ENCODE data around the gene CCDC102A. TPM values are rescaled to one million over a fixed set of nuclear protein-coding genes. Genes with fewer than 3 reads are reported as not detected.

CCDC102A gene
- total RNA-seq, 1 experiment from 2014 or later = 22.2 TPM

DNA sequence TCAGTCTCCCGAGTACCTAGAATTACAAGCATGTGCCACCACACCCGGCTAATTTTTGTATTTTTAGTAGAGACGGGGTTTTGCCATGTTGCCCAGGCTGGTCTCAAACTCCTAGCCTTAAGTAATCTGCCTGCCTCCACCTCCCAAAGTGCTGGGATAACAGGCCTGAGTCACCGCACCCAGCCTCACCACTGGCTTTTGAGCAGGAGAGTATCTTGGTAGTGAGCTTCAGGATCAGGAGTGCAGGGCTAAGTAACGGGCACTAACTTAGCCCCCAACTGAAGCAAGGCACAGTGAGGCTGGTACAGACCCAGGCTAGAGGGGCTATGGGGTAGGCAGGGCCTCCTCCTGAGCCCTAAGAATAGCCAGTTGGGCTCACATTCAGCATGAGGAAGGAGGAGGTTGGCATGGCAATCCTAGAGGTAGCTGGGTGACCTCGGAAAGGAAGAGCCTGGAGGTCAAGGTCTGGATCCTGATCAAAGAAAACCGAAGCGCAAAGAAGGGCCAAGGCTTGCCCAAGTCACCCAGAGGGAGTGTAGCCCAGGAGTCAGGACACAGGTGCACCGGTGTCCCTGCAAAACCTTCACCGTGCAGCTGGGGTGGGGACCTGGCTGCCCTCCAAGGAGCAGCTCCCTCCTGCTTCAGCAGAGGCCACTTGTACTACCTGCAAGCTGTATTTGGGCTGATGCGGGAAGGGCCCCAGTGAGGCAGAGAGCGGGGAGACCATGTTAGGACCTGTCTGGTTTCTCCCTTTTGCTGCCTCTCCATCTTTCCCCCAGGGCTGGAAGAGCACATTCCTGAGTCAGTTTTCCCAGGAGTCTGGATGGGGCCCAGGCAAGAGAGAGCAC, 4.8 kb upstream of the CCDC102A start:
- no peak for DNase-seq (ENCODE audit: low read depth)
- in situ Hi-C loops (cut with HindIII; ENCODE audit: low pct_unique_long_range_greater_than_20kb, low sequenced_read_pairs) = no loop called here

DNA sequence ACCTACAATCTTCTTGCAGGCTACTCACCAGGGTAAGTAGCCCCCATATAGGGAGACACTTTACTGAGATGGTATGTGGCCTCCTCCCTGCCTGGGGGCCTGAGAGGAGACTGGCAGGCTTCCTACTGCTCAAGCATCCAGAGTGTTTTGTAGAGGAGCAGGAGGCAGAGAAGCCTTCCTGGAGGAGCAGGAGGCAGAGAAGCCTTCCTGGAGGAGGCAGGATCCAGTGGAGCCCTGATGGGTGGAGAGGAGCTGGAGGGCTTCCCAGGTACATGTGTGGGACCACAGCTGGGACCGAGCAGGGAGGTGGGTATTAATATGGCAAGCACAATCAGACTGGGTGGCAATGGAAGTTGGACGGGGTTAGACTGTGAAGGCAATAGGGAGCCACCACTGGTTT, 4.0 kb upstream of the CCDC102A start:
- in situ Hi-C loops (cut with HindIII; ENCODE audit: low pct_unique_long_range_greater_than_20kb, low sequenced_read_pairs) = no loop called here
- no peak for DNase-seq (ENCODE audit: low read depth)

DNA sequence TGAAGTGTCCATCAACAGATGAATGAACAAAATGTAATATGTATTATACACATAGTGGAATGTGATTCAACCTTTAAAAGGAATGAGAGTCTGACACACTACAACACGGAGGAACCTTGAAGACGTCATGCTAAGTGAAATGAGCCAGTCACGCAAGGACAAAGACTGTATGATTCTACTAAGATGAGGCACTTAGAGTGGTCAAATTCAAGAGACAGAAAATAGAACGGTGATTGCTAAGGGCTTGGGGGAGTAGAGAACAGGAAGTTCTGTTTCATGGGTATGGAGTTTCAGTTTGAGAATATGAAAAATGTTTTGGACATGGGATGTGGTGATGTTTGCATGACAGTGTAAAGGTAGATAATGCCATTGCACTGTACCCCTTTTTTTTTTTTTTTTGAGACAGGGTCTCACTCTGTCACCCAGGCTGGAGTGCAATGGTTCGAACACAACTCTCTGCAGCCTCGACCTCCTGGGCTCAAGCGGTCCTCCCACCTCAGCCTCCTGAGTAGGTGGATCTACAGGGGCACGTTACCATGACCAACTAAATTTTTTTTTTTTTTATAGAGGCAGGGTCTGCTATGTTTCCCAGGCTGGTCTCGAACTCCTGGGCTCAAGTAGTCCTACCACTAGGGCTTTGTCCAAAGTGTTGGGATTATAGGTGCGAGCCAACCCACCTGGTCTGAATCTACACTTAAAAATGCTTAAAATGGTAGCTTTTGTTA, 2.9 kb upstream of the CCDC102A start:
- in situ Hi-C loops (cut with HindIII; ENCODE audit: low pct_unique_long_range_greater_than_20kb, low sequenced_read_pairs) = no loop called here
- DNase-seq (ENCODE audit: low read depth) = no peak

DNA sequence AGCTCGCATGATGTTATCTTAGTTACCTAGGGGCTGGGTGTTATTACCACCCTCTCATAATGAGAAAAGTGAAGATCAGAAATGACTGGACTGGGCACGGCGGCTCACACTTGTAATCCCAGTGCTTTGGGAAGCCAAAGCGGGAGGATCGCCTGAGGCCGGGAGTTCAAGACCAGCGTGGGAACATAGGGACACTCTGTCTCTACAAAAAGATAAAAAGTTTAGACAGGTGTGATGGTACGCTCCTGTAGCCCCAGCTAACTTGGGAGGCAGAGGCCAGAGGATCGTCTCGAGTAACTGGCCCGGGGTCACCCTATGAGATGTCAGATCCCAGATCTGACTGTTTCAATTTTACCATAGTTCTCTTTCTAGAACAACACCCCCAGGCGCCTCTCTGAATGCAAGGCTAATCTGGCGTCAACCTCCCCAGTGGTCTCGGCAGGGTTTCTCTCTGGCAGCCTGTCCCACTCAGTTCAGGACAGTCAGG, 1.9 kb upstream of the CCDC102A start:
- in situ Hi-C loops (cut with HindIII; ENCODE audit: low pct_unique_long_range_greater_than_20kb, low sequenced_read_pairs) = no loop called here
- no peak for DNase-seq (ENCODE audit: low read depth)

DNA sequence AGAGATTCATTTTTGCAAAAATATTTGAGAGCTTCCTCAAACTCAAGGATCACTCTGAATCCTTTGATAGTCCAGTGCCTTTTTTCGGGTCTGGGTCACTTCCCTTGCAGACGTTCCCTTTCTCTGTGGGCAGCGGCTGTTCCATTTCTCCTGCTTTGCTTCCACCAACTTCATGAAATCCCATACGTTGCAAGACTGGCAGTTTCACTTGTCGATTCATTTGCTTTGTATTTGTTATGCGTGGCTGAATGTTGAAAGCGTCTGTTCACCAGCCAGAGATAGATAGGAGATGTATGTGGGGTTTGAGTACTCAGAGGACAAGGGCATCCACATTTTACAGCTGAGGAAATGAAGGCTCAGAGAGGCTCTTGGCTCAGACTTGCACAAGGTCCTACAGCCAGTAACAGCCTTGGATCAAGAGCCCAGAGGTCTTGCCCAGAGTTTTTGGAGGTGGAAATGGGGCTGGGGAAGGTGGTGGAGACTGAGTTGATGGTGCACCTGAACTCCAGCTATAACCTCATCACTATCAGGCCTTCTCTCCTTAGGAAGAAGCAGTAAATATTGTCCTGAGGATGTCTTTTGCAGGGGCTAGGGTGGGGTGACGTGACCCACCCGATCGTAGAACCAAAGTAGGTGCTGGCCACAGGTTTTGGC, 1.3 kb upstream of the CCDC102A start:
- no peak for DNase-seq (ENCODE audit: low read depth)
- in situ Hi-C loops (cut with HindIII; ENCODE audit: low pct_unique_long_range_greater_than_20kb, low sequenced_read_pairs) = no loop called here

DNA sequence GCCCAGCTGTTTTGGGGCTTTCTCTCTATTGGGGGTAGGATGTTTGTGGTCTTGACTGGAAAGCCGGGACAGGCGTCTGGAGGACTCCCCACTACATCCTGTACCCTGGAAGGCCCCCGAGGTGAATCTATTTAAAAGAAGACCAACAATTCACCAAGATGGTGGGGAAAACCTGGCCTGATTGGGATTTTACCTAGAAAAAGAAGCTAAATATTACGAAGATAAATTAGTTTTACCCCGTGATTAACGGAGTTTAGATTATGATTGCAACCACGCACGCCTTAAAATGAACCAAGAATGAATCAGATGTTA, 779 bp upstream of the CCDC102A start:
- in situ Hi-C loops (cut with HindIII; ENCODE audit: low pct_unique_long_range_greater_than_20kb, low sequenced_read_pairs) = no loop called here
- DNase-seq (ENCODE audit: low read depth) = no peak

DNA sequence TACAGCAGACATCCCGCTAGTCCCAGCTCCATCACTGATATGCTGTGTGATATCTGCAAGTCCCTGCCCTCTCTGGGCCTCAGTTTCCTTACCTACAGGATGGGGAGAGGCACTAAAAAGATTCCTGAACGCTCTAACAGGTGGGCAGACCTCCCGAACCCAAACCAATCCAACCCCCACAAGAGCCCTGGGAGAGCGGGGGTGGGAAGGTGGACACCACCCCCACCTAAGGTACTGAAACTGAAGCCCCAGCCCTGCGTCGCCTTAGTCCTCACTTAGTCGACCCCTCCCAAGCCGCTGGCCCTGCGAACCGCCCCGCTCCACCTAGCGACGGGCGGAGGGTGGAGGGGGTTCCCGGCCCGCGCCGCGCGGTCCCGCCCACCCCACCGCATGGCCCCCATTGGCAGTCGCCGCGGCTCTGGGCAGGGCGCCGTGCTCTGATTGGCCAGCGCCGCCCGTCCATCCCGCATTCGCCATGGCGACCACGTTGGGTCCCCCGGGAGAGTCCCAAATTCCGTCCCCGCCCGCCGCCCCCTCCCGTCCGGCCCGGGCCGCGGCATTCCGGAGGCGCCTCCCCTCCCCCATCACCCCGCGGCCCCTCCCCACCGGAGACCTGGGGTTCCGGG, 578 bp downstream of the CCDC102A start:
- DNase-seq (ENCODE audit: low read depth) = peak; percentile 81

DNA sequence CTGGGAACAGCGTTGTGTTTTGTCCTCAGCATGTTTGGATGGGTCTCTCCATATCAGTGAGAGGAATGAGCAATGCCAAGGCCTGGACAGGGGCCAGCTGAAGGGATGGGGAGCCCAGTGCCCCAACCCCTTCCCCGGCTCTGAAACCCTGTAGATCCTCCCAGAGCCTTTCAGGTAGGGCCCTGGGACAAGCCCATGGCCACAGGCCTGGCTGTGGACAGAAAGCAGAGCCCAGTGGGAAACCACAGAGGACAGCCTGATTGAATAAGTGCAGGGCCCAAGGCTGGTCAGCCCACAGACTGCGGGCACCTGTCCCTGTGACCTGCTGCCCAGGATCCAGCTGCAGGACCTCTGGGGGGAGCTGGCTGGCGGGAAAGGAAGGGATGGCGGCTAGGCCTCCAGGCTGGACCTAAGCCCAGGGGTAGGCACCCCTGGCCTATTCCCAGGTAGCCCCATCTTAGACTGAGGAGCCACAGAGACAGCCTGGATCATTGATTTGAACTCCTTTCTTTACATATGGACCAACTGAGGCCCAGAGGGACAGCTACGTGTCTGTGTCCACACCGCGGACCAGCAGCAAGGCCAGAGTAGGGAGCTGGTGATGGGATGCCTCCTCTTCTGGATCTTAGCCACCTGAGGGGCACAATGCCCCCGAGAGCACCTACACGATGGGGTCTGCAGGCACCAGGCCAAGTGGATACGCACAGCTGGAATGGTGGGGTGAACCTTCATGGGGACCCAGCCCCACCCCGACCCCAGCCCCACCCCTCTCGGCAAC, 1.3 kb downstream of the CCDC102A start:
- DNase-seq (ENCODE audit: low read depth) = no peak
- in situ Hi-C loops (cut with HindIII; ENCODE audit: low pct_unique_long_range_greater_than_20kb, low sequenced_read_pairs) = no loop called here

More for the DNA sequence above, 578 bp downstream of the CCDC102A start:
- in situ Hi-C loops (cut with HindIII; ENCODE audit: low pct_unique_long_range_greater_than_20kb, low sequenced_read_pairs) = no loop called here

DNA sequence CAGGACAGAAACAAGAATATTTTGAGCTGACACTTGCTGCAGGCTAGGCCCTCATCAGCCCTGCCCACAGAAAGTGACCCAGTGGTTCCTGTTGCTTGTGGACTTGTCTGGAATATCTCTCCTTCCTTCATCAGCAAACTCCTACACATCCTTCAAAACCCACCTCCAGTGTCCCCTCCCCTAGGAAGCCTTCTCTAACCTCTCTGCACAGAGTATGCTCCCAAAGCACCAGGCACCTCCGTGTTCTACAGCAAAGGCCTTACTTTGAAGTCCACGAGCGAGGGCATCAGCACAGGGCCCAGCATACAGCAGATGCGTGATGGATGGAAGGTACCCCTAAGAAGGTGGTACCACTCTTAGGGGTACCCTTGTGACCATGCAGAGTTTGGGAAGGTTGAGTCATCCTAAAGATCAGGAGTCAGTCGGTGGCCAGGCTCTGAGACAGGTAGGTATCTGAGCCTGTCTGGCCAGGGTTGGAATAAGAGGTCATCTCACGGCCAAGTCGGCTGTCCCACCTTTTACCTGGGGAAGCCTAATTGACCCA, 2.0 kb downstream of the CCDC102A start:
- DNase-seq (ENCODE audit: low read depth) = no peak
- in situ Hi-C loops (cut with HindIII; ENCODE audit: low pct_unique_long_range_greater_than_20kb, low sequenced_read_pairs) = no loop called here

DNA sequence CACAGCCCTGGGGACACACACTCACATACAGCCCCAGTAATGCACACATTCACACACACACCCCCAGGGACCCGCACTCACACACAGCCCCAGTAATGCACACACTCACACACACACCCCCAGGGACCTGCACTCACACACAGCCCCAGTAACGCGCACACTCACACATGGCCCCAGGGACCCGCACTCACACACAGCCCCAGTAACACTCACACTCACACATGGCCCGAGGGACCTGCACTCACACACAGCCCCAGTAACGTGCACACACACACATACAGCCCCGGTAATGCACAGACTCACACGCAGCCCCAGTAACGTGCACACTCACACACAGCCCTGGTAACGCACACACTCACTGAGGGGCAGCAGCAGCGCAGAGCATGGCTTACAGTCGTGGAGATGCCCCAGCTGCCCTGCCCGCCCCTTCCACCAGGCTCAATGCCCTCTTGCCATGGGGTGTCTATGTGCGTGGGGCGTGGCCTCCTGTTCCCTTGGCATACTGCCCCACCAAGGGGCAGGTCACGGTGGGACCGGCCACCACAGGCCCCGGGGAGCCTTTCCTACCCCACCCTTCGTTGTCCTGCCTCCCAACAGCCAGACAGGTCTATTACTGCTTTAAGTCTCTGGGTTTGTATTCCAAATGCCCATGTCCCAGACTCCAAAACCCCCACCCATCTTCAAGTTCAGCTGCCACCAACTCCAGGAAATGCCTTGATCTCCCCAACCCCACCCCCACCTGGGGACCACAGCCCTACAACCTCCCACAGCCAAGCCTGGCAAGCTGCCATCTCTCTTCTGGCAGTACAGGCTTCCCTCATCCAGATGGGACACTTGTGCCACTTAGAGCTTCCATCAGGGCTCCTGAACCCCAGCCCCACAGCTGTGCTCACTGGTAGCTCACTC, 2.7 kb downstream of the CCDC102A start:
- no peak for DNase-seq (ENCODE audit: low read depth)
- in situ Hi-C loops (cut with HindIII; ENCODE audit: low pct_unique_long_range_greater_than_20kb, low sequenced_read_pairs) = no loop called here

DNA sequence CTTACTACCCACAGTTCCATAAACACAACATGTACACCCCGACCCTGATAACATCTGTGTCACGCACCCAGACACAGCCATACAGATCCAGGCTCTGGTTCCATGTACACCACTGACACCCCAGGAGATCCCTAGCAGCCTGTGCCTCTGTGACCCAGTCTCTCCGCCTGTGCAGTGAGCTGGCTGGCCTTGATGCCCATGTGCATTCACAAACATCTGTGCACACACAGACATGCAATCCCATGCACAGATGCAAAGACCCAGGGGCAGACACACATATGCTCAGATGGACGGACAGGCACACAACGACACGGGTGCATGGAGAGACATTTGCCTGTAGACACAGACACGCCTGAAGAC, 4.1 kb downstream of the CCDC102A start:
- in situ Hi-C loops (cut with HindIII; ENCODE audit: low pct_unique_long_range_greater_than_20kb, low sequenced_read_pairs) = no loop called here
- no peak for DNase-seq (ENCODE audit: low read depth)

DNA sequence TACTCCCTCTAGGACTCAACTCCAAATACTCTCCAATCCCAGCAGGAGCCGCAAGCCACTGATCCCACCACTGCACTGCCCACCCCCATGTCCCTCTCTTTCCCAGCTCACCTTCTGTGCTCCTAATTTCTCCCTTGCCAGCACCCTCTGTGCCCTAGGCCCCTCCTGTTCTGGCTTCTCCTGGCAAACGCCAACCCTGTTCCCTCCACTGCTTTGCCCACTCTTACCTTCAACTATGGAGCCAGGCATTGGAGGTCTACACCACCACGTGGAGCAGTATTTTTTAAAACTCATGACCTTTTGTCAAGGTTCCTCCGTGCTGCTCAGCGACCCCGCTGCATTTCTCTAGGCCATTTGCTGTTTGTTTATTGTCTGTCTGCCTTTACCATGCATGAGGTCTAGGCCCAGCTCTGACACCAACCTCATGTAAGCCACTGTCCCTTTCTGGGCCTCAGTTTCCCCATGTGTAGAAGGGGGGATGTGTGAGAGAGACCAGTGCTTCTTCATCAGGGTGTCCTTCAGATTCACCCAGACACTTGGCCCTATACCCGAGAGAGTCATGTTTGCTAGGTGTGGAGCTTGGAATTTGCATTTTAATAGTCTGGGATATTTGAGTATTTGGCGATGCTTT, 4.6 kb downstream of the CCDC102A start:
- no peak for DNase-seq (ENCODE audit: low read depth)
- in situ Hi-C loops (cut with HindIII; ENCODE audit: low pct_unique_long_range_greater_than_20kb, low sequenced_read_pairs) = no loop called here

DNA sequence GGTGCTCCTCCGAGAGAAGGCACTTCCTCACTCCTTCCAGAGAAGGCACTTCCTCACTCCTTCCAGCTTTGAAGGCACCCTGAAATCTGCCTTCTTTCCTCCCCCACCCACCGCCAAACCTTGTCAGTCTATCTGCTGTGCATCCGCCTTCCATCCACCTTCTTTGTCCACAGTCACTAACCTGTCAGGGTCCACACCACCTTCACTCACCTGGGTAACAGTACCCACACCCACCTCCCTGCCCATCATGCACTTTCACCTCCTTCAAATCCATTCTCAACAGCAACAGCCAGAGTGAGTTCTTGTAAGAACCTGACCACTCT, 5.2 kb downstream of the CCDC102A start:
- in situ Hi-C loops (cut with HindIII; ENCODE audit: low pct_unique_long_range_greater_than_20kb, low sequenced_read_pairs) = no loop called here
- no peak for DNase-seq (ENCODE audit: low read depth)

DNA sequence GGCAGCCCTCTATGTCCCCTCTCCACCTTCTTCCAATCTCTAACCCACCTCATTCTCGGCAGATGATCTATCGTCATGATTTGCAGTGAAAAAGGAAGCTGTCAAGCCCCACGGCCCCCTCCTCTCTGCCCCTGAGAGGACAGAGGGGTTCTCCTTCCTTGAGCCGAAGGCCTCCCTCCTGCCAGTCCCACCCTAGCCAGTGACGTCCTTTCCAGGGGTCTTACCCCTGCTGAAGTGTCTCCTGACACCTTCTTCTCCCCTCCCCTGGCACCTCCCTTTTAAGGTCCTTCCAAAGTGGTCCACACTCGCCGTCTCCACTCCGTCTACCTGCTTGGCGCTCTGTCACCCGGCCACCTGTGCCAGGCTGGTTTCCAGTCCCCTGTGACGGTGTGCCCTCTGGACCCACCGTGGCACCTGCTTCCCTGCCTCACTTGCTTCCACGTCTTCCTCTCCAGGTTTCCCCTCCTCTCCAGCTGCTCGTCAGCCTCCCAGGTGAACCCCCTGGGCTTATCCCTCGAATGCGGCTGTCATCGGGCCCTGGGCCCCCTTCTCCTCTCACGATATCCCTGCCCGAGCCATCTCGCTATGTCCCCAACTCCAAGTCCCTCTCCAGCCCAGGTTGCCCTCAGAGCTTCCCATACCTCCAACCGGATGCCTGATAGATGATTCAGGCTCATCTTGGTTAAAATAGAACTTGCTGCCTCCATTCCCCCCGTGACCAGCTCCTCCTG, 5.7 kb downstream of the CCDC102A start:
- no peak for DNase-seq (ENCODE audit: low read depth)
- in situ Hi-C loops (cut with HindIII; ENCODE audit: low pct_unique_long_range_greater_than_20kb, low sequenced_read_pairs) = no loop called here

DNA sequence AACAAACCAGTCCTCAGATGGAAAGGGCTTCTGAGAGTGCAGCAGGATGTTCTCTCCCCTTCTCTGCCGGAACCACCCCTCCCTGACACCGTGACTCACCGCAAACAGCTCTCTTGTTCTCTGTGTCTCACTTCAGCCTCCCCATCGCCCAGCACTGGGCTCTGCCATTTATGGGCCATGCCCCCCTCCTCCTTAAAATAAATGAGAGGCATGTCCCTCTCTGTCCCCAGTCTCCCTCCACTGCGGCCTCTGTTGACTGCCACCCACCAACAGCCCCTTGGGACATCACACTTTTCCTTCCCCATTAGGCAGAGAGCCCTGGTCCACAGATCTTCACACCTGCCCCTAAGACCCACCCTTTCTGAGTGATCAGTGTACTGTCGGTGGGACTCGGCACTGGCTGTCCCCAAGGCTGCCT, 6.3 kb downstream of the CCDC102A start:
- in situ Hi-C loops (cut with HindIII; ENCODE audit: low pct_unique_long_range_greater_than_20kb, low sequenced_read_pairs) = no loop called here
- DNase-seq (ENCODE audit: low read depth) = no peak

All from Caki2 (cell line).